HepG2 (cell line): Measurements from ENCODE around the gene SRP68. TPM values are rescaled to one million over a fixed set of nuclear protein-coding genes. Genes with fewer than 3 reads are reported as not detected.
A peak's percentile ranks its signal among the peaks of the same experiment; 100 is the strongest.

Experiments
- FOXO4 ChIP-seq: sonication (generic); formaldehyde crosslinking; conservative IDR thresholded peaks from 2 replicates; pipeline ENCODE4 v1.8.1; 2023; ENCODE audit warnings: missing genetic modification reagents
- GMEB1 ChIP-seq: sonication (generic); formaldehyde crosslinking; IDR thresholded peaks from 2 replicates; pipeline ENCODE4 v1.5.1; 2020; ENCODE audit warnings: missing genetic modification reagents, mild to moderate bottlenecking, borderline replicate concordance
- KMT2A ChIP-seq: sonication (generic); formaldehyde crosslinking; IDR thresholded peaks from 2 replicates; pipeline ENCODE4 v1.4.0; 2020; ENCODE audit warnings: missing genetic modification reagents
- MAFG ChIP-seq: sonication (generic); formaldehyde crosslinking; IDR thresholded peaks from 2 replicates; pipeline ENCODE4 v1.5.1; 2020; ENCODE audit warnings: mild to moderate bottlenecking, missing genetic modification reagents
- MNT ChIP-seq: fragments of 450-650 bp; IDR thresholded peaks from 2 replicates; pipeline ENCODE4 v1.6.1; 2016
- NR1H2 ChIP-seq: sonication (generic); formaldehyde crosslinking; IDR thresholded peaks from 2 replicates; pipeline ENCODE4 v1.8.1; 2022; ENCODE audit warnings: low read depth, missing genetic modification reagents, borderline replicate concordance
- PRDM10 ChIP-seq: sonication (generic); formaldehyde crosslinking; IDR thresholded peaks from 2 replicates; pipeline ENCODE4 v1.4.0; 2020; ENCODE audit warnings: low read depth, missing genetic modification reagents
- SP5 ChIP-seq: IDR thresholded peaks from 2 replicates; pipeline ENCODE4 v1.6.1; 2016; ENCODE audit warnings: low read depth, borderline replicate concordance
- ZBTB38 ChIP-seq: sonication (generic); formaldehyde crosslinking; IDR thresholded peaks from 2 replicates; pipeline ENCODE4 v1.5.1; 2020; ENCODE audit warnings: mild to moderate bottlenecking, missing genetic modification reagents
- ZKSCAN5 ChIP-seq: sonication (generic); formaldehyde crosslinking; IDR thresholded peaks from 2 replicates; pipeline ENCODE4 v1.5.1; 2020; ENCODE audit warnings: mild to moderate bottlenecking, missing genetic modification reagents
- ZNF292 ChIP-seq: sonication (generic); formaldehyde crosslinking; IDR thresholded peaks from 2 replicates; pipeline ENCODE4 v1.8.1; 2022; ENCODE audit warnings: mild to moderate bottlenecking, low read depth, missing genetic modification reagents, borderline replicate concordance
- ZNF335 ChIP-seq: sonication (generic); formaldehyde crosslinking; IDR thresholded peaks from 2 replicates; pipeline ENCODE4 v1.4.0; 2020; ENCODE audit warnings: missing genetic modification reagents
- ZNF484 ChIP-seq: sonication (generic); formaldehyde crosslinking; IDR thresholded peaks from 2 replicates; pipeline ENCODE4 v1.5.1; 2020; ENCODE audit warnings: mild to moderate bottlenecking, low read depth, missing genetic modification reagents, borderline replicate concordance
- polyA plus RNA-seq, 8 experiments: library from polyadenylated mRNA; depleted of rRNA in 3 of 8; stranded (reverse) in 7 of 8; unstranded in 1 of 8; fragments of >200 nt; fragmentation: Illumina TruSeq in 4 of 8; extraction: Trizol in 4 of 8; gene quantifications; 2 replicates each; pipeline versions ENCODE4 v1.2.1 to v1.2.3, GENCODE V29; 2011 to 2016; ENCODE audit warnings: low read depth in 4 of 8, missing spikeins in 1 of 8, mixed read lengths in 1 of 8; ENCODE audit not compliant: insufficient read depth in 1 of 8
- total RNA-seq, 5 experiments: library from RNA; depleted of rRNA; stranded (reverse); fragments of >200 nt; fragmentation: Illumina TruSeq; extraction: Trizol; gene quantifications; 2 replicates each; pipeline ENCODE4 v1.2.3, GENCODE V29; 2016; ENCODE audit warnings: low read depth in 1 of 5
- TF ChIP-seq, protein P1 (sequence below): sonication (generic); formaldehyde crosslinking; IDR thresholded peaks from 2 replicates; pipeline ENCODE4 v1.4.0; 2020; ENCODE audit warnings: missing genetic modification reagents, borderline replicate concordance

SRP68 gene
- total and polyA plus RNA-seq, 2 of the 13 experiments (the other 11 are each of a cell fraction or from before 2014, with no cell fraction given): 39.8 to 74.3 TPM

DNA sequence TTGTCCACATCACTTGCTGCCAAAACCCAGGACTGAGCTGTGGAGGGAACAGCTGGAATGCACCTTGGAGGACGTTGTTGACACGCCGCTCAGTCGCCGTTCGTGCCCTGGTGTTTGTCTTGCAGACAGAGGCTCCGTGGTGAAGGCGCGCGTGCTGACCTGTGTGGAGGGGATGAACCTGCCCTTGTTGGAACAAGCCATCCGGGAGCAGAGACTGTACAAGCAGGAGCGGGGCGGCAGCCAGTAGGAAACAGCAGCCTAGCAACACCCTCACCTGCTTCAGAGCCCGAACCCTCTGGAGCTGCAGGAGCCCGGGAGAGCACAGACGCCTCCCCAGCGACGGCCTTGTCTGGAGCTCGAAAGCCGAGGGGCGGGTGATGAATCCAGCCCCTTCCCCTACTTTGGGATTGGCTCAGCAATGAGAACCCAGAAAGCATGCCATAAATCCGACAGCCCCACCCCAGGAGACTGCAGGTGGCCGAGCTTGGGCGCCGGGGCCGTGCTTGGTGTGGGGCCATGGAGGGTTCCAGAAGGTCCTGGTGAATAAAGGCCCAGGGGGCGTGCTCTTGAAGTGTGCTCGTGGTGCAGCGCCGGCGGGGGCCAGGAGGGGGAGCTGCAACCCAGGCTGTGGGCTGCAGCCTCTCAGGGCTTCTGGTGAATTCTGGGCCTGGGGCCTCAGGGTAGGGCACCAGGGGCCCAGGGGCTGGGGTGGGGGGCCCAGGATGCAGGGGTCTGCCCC lies 72.1 kb downstream of the SRP68 start (continued):
- TF ChIP-seq PRDM10 (CRISPR knock-in tag) (0 out of 2 replicates have a peak, but pooled peaks have one; percentile 51), ZNF335 (peak; percentile 48; the same call in 1 of the 2 replicates), MNT (no peak), FOXO4 (CRISPR knock-in tag) (peak; percentile 83; the same call in 1 of the 2 replicates), KMT2A (CRISPR knock-in tag) (no peak; the same call in 1 of the 2 replicates), ZKSCAN5 (CRISPR knock-in tag) (peak; percentile 49; the same call in 1 of the 2 replicates), NR1H2 (CRISPR knock-in tag) (no peak), MAFG (CRISPR knock-in tag) (no peak), ZBTB38 (CRISPR knock-in tag) (peak; percentile 100), ZNF292 (CRISPR knock-in tag) (peak; percentile 86; the same call in 1 of the 2 replicates), ZNF484 (CRISPR knock-in tag) (no peak), GMEB1 (CRISPR knock-in tag) (peak; percentile 44; the same call in 1 of the 2 replicates), SP5 (CRISPR knock-in tag) (no peak; the same call in 1 of the 2 replicates)
- TF ChIP-seq, protein P1, sequence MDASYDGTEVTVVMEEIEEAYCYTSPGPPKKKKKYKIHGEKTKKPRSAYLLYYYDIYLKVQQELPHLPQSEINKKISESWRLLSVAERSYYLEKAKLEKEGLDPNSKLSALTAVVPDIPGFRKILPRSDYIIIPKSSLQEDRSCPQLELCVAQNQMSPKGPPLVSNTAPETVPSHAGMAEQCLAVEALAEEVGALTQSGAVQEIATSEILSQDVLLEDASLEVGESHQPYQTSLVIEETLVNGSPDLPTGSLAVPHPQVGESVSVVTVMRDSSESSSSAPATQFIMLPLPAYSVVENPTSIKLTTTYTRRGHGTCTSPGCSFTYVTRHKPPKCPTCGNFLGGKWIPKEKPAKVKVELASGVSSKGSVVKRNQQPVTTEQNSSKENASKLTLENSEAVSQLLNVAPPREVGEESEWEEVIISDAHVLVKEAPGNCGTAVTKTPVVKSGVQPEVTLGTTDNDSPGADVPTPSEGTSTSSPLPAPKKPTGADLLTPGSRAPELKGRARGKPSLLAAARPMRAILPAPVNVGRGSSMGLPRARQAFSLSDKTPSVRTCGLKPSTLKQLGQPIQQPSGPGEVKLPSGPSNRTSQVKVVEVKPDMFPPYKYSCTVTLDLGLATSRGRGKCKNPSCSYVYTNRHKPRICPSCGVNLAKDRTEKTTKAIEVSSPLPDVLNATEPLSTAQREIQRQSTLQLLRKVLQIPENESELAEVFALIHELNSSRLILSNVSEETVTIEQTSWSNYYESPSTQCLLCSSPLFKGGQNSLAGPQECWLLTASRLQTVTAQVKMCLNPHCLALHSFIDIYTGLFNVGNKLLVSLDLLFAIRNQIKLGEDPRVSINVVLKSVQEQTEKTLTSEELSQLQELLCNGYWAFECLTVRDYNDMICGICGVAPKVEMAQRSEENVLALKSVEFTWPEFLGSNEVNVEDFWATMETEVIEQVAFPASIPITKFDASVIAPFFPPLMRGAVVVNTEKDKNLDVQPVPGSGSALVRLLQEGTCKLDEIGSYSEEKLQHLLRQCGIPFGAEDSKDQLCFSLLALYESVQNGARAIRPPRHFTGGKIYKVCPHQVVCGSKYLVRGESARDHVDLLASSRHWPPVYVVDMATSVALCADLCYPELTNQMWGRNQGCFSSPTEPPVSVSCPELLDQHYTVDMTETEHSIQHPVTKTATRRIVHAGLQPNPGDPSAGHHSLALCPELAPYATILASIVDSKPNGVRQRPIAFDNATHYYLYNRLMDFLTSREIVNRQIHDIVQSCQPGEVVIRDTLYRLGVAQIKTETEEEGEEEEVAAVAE (CRISPR knock-in tag): peak; percentile 61; the same call in 1 of the 2 replicates
